Activated CD4-positive, alpha-beta T cell treated with anti-CD3 and anti-CD28 coated beads, Interleukin-2, amount 10 ng/mL, durations not matched to agents 24 days and 14 days (primary cell): ENCODE data around the gene GABBR2. TPM values are rescaled to one million over a fixed set of nuclear protein-coding genes. Genes with fewer than 3 reads are reported as not detected.

ENCODE experiments used
- DNase-seq: peaks from one replicate; pipeline ENCODE4 v3.0.0; 2022
- H3K27ac Mint-ChIP-seq: one replicate; pipeline ENCODE4 v1.8.0; 2022; ENCODE audit warnings: mild to moderate bottlenecking, mixed read lengths
- H3K27me3 Mint-ChIP-seq: one replicate; pipeline ENCODE4 v1.8.0; 2022; ENCODE audit warnings: mixed read lengths
- H3K36me3 Mint-ChIP-seq: one replicate; pipeline ENCODE4 v1.8.0; 2022; ENCODE audit warnings: low read depth, mild to moderate bottlenecking, mixed read lengths
- H3K4me1 Mint-ChIP-seq: one replicate; pipeline ENCODE4 v1.8.0; 2021; ENCODE audit warnings: mixed read lengths
- H3K4me3 Mint-ChIP-seq: one replicate; pipeline ENCODE4 v1.8.0; 2022; ENCODE audit warnings: mild to moderate bottlenecking, moderate library complexity, mixed read lengths
- H3K9me3 Mint-ChIP-seq: one replicate; pipeline ENCODE4 v1.8.0; 2021; ENCODE audit warnings: mixed read lengths
- intact Hi-C: fragments of 100-400 bp; cut with micrococcal nuclease; formaldehyde crosslinking; loops from one replicate; pipeline ENCODE4 v1.15.1; 2023
- total RNA-seq: library from RNA; stranded (reverse); gene quantifications from 2 replicates; pipeline ENCODE4 v1.2.3, GENCODE V29; 2022

Gene GABBR2
- total RNA-seq = not detected in 2 replicates

DNA sequence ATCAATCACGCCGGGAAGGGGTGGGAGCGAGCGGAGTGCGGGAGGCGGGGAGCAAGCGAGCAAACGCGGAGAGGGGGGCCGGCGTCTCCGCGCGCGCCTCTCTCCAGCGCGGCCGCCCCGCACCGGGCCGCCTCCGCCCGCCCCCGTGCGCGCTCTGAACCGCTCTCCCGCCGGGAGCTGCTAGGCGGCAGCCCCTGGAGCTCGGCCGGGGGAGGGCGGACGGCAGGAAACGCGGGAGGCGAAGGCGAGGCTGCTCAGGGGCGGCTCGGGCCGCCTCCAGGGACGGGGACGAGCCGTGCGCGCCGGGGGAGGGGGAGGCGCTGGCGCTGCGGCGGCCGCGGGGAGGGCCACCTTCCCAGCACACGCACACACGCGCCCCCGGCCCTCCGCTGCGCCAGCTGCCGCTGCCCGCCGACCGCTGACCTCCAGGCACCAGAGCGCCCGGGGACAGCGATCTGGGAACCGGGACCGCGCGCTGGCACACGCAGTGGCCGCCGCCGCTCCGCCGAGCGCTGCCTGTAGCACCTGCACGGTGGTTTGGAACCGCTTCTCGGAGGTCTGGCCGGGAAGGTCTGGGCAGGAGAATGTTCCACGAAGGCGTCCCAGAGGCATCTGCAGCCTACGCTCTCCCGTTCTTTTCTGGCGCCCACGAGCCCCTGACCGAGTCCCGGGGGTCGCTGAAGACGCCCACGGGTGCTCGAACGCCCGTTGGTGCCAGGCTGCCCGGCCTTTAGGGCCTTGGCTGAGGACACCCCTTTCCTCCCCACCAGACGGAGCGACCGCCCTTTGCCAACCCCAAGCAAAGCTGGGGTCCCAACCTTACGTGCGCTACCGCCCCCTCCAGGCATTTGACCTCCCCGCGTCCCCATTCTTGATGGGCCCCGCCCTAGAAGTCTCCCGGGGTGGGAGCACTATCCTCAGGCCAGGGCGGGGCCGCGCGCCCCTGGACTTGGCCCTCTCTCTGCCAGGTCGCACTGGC, at the start of gene GABBR2:
Gene GABBR2 (minus strand): TSS at position 3 of the 979 bp plus-strand sequence. CDS start 198 bp downstream, outside the sequence.
- H3K27me3 Mint-ChIP-seq = peaks cover 63% of the 10 kb centered on the region

DNA sequence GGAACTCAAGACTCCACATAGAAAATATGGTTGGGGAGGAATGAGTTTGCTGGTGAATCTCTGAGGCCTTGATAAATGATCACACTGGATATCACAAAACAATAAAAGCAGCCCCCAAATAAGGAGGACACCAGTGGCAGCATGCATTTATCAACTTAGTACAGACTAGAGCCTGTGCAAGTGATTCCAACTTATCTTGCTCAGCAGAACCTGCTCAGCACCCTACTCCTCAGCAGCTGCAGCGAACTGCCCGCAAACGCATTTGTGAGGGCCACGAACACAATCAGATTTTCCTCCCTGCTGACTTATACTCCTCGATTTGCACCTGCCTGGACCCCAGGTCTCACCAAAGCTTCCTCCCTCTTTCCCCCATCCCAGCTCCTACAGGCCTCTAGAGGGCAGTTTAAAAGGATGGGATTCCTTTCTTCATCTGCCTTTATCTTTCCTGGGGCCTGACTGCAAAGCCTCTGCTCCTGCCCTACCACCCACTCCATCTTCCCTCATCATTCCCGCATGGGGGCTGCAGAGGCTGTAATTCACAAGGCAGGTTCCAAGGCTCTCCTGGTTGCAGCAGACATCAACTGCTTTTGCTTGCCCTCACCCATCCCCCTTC, 46.4 kb upstream of the GABBR2 start:
- H3K36me3 Mint-ChIP-seq = peaks cover 3% of the 10 kb centered on the region
- no peaks in the 10 kb centered on the region for H3K4me1 Mint-ChIP-seq
- no peak for DNase-seq
- no peaks in the 10 kb centered on the region for H3K27me3 Mint-ChIP-seq
- intact Hi-C loops = no loop called here
- peaks cover 6% of the 10 kb centered on the region for H3K9me3 Mint-ChIP-seq
- H3K27ac Mint-ChIP-seq = no peak overlapping the region
- no peak overlapping the region for H3K4me3 Mint-ChIP-seq

More for the DNA sequence above, at the start of gene GABBR2:
- no peaks in the 10 kb centered on the region for H3K36me3 Mint-ChIP-seq
- no peak for DNase-seq
- H3K27ac Mint-ChIP-seq = no peak within 1 kb of the TSS
- no peaks in the 10 kb centered on the region for H3K9me3 Mint-ChIP-seq
- intact Hi-C loops = no loop called here
- no peak within 1 kb of the TSS for H3K4me3 Mint-ChIP-seq
- no peaks in the 10 kb centered on the region for H3K4me1 Mint-ChIP-seq

DNA sequence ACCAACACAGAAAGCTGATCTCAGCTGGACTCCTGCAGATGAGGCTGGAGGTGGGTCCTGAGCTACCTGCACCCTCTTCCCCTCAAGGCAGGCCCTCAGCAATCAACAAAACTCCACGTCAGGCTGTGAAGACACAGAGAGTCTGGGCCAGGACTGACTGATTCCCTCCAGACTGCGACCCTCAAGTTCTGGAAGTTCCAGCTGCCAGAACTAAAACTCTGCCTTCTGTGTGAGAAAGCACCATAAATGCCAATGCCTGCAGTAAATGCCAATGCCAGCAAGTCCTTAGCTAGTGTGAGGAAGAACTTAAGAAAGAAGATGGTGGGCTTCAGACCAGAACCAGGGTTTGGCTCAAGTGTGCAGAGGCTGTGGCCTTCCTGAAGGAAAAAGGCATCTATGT, 42.5 kb upstream of the GABBR2 start:
- DNase-seq = no peak
- intact Hi-C loops = no loop called here
- Mint-ChIP-seq H3K9me3 (no peaks in the 10 kb centered on the region), H3K27ac (no peak overlapping the region), H3K36me3 (peaks cover 7% of the 10 kb centered on the region), H3K4me3 (no peak overlapping the region), H3K27me3 (no peaks in the 10 kb centered on the region), H3K4me1 (no peaks in the 10 kb centered on the region)

DNA sequence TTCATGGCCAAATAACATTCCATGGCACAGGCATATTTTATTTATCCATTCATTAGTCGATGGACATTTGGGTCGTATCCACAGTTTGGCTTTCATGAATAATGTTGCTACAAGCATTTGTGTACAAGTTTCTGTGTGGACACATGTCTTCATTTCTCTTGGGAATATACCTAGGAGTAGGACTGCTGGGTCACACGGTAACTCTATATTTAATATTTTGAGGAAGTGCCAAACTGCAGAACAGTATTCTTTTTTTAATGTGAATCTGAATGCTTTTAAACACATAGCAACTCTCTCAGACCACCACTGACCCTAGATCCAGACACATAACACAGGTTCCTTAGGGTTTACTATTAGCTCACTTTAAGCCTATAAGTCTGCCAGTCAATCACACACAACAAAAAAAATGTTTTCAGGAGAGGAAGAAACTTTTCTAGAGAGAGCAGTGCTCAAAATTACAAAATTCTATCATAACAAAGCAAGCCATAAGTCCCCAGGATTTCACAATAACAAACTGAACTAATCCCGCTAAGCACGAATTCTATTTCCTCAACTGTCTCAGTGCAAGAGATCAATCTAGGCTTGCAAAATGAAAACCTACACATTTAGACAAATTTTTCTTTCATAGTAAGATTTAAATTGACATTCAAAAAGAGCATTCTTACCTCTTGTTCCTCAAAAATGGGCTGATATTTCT, 41.8 kb upstream of the GABBR2 start:
- Mint-ChIP-seq H3K4me1 (no peaks in the 10 kb centered on the region), H3K4me3 (no peak overlapping the region), H3K36me3 (peaks cover 7% of the 10 kb centered on the region), H3K9me3 (no peaks in the 10 kb centered on the region), H3K27ac (no peak overlapping the region), H3K27me3 (no peaks in the 10 kb centered on the region)
- no peak for DNase-seq
- intact Hi-C loops = no loop called here

DNA sequence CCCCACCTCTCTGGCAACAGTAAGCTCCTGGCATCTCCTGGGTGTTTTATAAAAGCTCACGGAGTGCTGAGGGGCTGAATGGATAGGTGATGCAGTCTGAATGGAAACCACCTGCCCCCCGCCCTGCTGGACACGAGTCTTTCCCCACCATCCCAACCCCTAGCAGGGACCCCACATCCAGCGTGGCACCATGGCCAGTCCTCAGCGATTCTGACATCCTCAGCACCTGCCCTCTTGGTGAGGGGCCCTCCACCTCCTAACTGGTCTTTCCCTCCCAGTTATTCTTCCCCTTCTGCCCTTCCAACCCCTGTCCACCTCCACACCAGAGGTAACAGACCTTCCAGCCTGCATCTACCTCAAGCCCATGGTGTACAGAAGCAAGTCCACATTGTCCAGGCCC, 38.7 kb upstream of the GABBR2 start:
- Mint-ChIP-seq H3K27ac (no peak overlapping the region), H3K4me3 (no peak overlapping the region), H3K36me3 (peaks cover 7% of the 10 kb centered on the region), H3K9me3 (no peaks in the 10 kb centered on the region), H3K4me1 (no peaks in the 10 kb centered on the region), H3K27me3 (no peaks in the 10 kb centered on the region)
- no peak for DNase-seq
- intact Hi-C loops = no loop called here

DNA sequence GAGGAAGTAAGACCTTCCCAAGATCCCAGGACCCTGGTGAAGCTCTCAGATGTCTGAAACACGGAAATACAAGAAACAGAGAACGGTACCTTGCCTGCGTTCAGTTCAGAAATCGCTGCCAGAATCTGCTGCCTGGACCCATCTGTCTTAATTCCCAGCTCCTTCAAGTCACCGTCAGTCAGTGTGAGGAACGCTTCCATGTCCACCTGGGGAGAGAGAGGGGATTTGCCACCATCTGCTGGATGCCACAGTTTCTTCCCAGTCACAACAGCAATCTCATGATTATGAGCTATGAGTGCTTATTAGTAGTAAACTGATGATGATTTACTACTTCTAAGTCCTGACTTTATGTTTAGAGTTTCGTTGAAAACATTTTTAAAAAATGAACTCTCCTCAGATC, 36.7 kb upstream of the GABBR2 start:
- no peaks in the 10 kb centered on the region for H3K9me3 Mint-ChIP-seq
- no peak overlapping the region for H3K27ac Mint-ChIP-seq
- no peaks in the 10 kb centered on the region for H3K27me3 Mint-ChIP-seq
- intact Hi-C loops = no loop called here
- peaks cover 7% of the 10 kb centered on the region for H3K36me3 Mint-ChIP-seq
- no peaks in the 10 kb centered on the region for H3K4me1 Mint-ChIP-seq
- DNase-seq = no peak
- no peak overlapping the region for H3K4me3 Mint-ChIP-seq

DNA sequence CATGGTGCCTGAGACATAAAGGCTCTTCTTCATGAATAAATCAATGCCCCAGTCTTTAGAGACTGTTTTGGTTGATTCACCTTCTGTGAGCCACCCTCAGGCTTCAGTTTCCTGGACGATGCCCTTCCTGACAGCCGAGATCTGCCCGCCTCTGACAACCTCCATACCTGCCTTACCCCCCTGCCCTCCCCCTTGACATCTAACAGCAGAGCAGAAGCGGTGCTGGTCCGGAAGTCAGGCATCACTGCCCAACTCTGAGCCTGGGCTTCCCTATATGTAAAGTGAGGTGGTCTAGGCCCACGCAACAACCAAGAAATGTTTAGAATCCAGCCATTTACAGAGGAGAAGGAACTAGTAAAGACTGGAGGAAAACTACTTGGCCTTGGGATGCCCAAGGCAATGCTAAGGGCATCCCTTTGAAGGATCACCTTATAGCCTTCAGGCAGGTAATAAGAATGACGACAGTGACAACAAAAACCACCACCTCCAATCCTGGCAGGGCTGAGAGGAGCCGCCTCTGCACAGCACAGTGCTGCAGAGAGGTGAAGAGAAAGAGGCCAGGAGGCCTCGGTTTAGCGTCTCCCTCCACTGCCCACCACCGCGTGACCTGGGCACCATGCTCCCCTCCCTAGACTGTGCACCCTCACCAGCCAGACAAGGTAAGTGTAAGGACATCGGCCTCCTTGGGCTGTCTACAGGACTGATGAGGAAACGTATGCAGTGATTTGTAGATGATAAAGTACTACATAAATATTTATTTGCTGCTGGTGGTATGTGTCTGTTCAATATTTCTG, 35.3 kb upstream of the GABBR2 start:
- Mint-ChIP-seq H3K36me3 (peaks cover 1% of the 10 kb centered on the region), H3K27ac (no peak overlapping the region), H3K27me3 (no peaks in the 10 kb centered on the region), H3K4me1 (no peaks in the 10 kb centered on the region), H3K9me3 (peaks cover 3% of the 10 kb centered on the region), H3K4me3 (no peak overlapping the region)
- intact Hi-C loops = no loop called here
- no peak for DNase-seq

DNA sequence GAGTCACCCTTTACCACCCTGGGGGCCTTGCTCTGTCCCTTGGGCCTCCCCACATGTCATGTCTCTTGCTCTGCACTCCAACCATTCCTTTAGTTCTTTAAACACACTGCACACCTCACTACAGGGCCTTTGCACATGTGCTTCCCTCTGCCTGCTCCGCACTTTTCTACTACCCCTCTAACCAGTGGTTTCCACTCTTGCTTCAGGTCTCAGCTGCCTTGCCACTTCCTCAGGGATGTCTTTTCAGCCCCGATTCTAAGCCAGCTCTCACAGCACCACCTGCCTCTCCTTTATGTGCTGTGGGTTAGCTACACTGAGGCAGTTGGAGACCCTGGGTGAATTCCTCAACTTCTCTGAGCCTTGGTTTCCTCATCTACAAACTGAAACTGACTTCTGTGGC, 34.6 kb upstream of the GABBR2 start:
- peaks cover 1% of the 10 kb centered on the region for H3K36me3 Mint-ChIP-seq
- H3K4me1 Mint-ChIP-seq = no peaks in the 10 kb centered on the region
- DNase-seq = no peak
- intact Hi-C loops = no loop called here
- peaks cover 8% of the 10 kb centered on the region for H3K9me3 Mint-ChIP-seq
- no peaks in the 10 kb centered on the region for H3K27me3 Mint-ChIP-seq
- H3K4me3 Mint-ChIP-seq = no peak overlapping the region
- H3K27ac Mint-ChIP-seq = no peak overlapping the region

DNA sequence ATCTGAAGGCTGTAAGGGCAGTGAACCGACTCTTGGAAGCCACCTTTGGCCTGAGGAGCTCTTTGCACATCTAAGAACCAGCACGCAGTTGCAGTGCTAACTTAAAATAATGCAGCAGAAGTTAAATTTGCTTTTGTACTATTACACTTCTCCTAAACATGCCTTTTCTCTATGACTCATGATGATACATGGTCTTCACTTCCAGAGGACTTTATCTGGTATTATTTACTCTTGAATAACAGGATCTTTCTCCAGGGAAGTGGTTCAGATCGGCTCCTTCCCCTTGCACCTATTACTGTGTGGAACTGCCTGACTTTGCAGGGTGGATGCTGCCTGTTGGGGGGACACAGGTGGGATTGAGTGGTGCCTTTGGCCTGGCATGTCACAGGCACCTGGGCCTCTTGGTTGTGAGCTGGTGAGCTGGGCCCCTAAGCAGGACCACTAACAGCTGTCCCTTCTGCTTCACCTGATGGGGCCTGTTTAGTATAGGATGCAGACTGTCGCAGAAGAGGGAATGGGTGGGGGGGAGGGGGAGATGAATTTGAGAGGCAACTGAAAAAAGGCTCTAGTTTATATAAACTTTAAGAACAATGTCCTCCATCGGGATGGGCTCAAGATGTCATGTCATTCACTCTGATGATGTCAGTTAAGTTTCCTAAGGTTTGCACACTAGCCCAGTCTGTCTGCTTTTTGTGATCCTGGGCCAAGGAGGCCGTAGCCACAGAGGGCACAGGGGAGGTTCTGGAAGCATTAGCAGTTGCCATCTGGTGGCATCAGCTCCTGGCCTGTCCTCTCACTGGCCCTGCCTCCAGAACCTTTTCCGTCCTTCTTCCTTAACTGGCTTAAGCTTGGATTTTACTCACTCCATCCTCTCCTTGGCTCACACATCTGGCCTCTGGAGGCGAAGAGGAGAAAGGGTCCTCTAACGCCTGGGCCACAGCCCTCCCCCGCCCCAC, 33.9 kb upstream of the GABBR2 start:
- H3K27me3 Mint-ChIP-seq = no peaks in the 10 kb centered on the region
- no peaks in the 10 kb centered on the region for H3K4me1 Mint-ChIP-seq
- DNase-seq = no peak
- H3K9me3 Mint-ChIP-seq = peaks cover 8% of the 10 kb centered on the region
- no peak overlapping the region for H3K27ac Mint-ChIP-seq
- intact Hi-C loops = no loop called here
- H3K4me3 Mint-ChIP-seq = no peak overlapping the region
- H3K36me3 Mint-ChIP-seq = peaks cover 1% of the 10 kb centered on the region

DNA sequence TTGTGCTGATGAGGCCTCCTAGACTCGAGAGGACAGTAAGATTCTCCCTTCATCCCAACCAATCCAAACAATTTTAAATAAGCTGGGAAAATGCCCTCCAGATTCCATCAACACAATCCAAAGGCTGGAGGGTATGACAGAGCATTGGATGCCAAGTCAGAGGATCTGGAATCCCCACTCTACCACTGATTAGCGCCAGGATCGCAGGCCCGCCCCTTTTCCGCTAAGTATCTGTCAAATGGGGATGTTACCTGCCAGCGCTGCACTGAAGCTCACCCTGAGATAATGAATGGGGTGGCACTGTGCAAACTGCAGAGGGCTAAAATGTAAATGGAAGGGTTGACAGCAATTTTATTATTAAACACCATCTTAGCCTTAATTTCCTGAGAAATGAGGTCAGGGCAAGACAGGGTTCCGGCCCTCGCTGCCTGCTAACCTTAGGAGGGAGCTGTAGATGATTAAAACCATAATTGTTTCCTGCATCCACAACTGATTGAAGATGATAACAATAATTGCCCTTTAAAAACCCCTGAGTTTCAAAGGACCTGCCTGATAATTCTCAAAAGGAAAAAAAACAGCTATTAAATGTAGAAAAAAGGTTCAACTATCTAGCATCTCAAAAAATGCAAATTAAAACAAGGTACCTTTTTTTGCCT, 31.6 kb upstream of the GABBR2 start:
- Mint-ChIP-seq H3K36me3 (peaks cover 1% of the 10 kb centered on the region), H3K9me3 (peaks cover 8% of the 10 kb centered on the region), H3K4me1 (no peaks in the 10 kb centered on the region), H3K4me3 (no peak overlapping the region), H3K27ac (no peak overlapping the region), H3K27me3 (no peaks in the 10 kb centered on the region)
- no peak for DNase-seq
- intact Hi-C loops = no loop called here

DNA sequence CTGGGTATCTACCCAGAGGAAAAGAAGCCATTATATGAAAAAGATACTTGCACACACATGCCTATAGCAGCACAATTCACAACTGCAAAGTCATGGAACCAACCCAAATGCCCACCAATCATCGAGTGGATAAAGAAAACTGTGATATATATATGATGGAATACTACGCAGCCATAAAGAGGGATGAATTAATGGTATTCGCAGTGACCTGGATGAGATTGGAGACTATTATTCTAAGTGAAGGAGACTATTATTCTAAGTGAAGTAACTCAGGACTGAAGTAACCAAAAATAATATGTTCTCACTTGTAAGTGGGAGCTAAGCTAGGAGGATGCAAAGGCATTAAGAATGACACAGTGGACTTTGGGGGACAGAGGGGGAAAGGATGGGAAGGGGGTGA, 30.0 kb upstream of the GABBR2 start:
- Mint-ChIP-seq H3K27ac (no peak overlapping the region), H3K27me3 (no peaks in the 10 kb centered on the region), H3K9me3 (peaks cover 8% of the 10 kb centered on the region), H3K4me3 (no peak overlapping the region), H3K4me1 (no peaks in the 10 kb centered on the region), H3K36me3 (peaks cover 1% of the 10 kb centered on the region)
- DNase-seq = no peak
- intact Hi-C loops = no loop called here

DNA sequence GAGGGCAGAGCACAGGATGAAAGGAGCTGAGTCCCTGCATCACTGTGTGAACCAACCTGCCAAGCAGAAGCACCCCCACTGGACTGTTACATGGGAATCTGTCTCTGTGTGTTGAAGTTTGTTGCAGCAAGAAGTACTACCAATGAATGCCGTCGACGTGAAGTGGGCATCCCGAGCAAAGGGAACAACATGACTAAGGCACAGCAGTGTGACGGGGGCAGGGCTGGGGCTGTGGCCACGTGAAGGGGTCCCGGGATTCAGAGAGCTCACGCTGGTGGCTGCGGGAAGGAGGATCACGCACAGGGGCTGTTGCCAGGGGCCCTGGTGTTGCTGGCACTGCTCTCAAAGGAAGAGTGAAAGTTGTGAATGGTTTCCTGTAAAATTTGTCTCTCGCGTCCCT, 27.5 kb upstream of the GABBR2 start:
- Mint-ChIP-seq H3K27ac (no peak overlapping the region), H3K27me3 (no peaks in the 10 kb centered on the region), H3K36me3 (peaks cover 1% of the 10 kb centered on the region), H3K4me1 (no peaks in the 10 kb centered on the region), H3K9me3 (peaks cover 8% of the 10 kb centered on the region), H3K4me3 (no peak overlapping the region)
- intact Hi-C loops = no loop called here
- DNase-seq = no peak
